Breast epithelium (tissue), 4 donors: ENCODE measurements around the gene TNS3. TPM values are rescaled to one million over a fixed set of nuclear protein-coding genes. Genes with fewer than 3 reads are reported as not detected.
A peak's percentile ranks its signal among the peaks of the same experiment; 100 is the strongest.

Experiments used
- DNase-seq, 2 donors: peaks; one replicate each; pipeline ENCODE4 v3.0.0-alpha.2; 2019; ENCODE audit warnings: low spot score in 2 of 2
- H3K27ac ChIP-seq, 2 donors: fragments of 200-600 bp; sonication (generic) in 1 of 2; one replicate each; pipeline ENCODE4 v1.5.1; 2016 to 2019; ENCODE audit warnings: mild to moderate bottlenecking in 1 of 2
- H3K27me3 ChIP-seq, 2 donors: fragments of 200-600 bp; sonication (generic) in 1 of 2; one replicate each; pipeline versions ENCODE4 v1.5.1 to v1.6.0; 2017 to 2019; ENCODE audit warnings: control low read depth in 1 of 2, mild to moderate bottlenecking in 1 of 2
- H3K36me3 ChIP-seq: fragments of 200-600 bp; one replicate; pipeline ENCODE4 v1.5.1; 2019
- H3K4me1 ChIP-seq, 2 donors: fragments of 200-600 bp; sonication (generic); one replicate each; pipeline ENCODE4 v1.5.1; 2016 to 2019; ENCODE audit warnings: control low read depth in 1 of 2
- H3K4me3 ChIP-seq, 3 donors: fragments of 200-600 bp; sonication (generic); 1 replicate in 2 of 3; 2 replicates in 1 of 3; pipeline ENCODE4 v1.5.1; 2016 to 2019; ENCODE audit warnings: mild to moderate bottlenecking in 3 of 3, moderate library complexity in 2 of 3
- H3K9me3 ChIP-seq, 2 donors: fragments of 200-600 bp; sonication (generic) in 1 of 2; one replicate each; pipeline ENCODE4 v1.5.1; 2016 to 2019; ENCODE audit warnings: control low read depth in 1 of 2
- CTCF ChIP-seq, 3 donors: fragments of 450-650 bp; IDR thresholded peaks; one replicate each; pipeline ENCODE4 v1.5.1; 2016 to 2017; ENCODE audit warnings: antibody characterized with exemption in 3 of 3, mild to moderate bottlenecking in 3 of 3, moderate library complexity in 3 of 3
- POLR2A ChIP-seq: fragments of 450-650 bp; IDR thresholded peaks from one replicate; pipeline ENCODE4 v1.6.1; 2016; ENCODE audit warnings: antibody characterized with exemption, mild to moderate bottlenecking, moderate library complexity
- POLR2AphosphoS5 ChIP-seq, 3 donors: sonication (generic); formaldehyde crosslinking; IDR thresholded peaks; one replicate each; pipeline ENCODE4 v1.6.1; 2017; ENCODE audit warnings: antibody characterized with exemption in 3 of 3
- intact Hi-C: fragments of 100-400 bp; cut with DNase I; formaldehyde crosslinking; loops from one replicate; pipeline ENCODE4 v1.15.1; 2023; ENCODE audit warnings: low total_unique reads
- total RNA-seq, 3 donors: library from RNA; depleted of rRNA; stranded (reverse); fragments of >200 nt; gene quantifications; one replicate each; pipeline ENCODE4 v1.1.0, GENCODE V29; 2016

TNS3 gene
- total RNA-seq, 3 donors from 2014 or later, result 41.0 to 78.1 (median 56.2) TPM

- Histone ChIP-seq H3K4me3 (no peak overlapping the region), H3K27ac (no peak overlapping the region), H3K4me1 (peaks cover 0 to 6% of the 10 kb centered on the region in 2 donors), H3K9me3 (no peaks in the 10 kb centered on the region), H3K27me3 (no peaks in the 10 kb centered on the region), H3K36me3 (no peaks in the 10 kb centered on the region)
- no peak for DNase-seq
- intact Hi-C loops, result no loop called here
- TF ChIP-seq POLR2AphosphoS5 (IDR thresholded peaks at IDR 0.05) (no peak), POLR2A (no peak), CTCF (IDR thresholded peaks at IDR 0.05) (no peak)
Measured at GRCh38 chr7:47454974-47455871, 126.7 kb downstream of the TNS3 start.

- Histone ChIP-seq H3K4me1 (peaks cover 0 to 6% of the 10 kb centered on the region in 2 donors), H3K27ac (peak overlapping the region; percentile 89 to 90), H3K9me3 (no peaks in the 10 kb centered on the region), H3K27me3 (no peaks in the 10 kb centered on the region), H3K4me3 (no peak overlapping the region), H3K36me3 (no peaks in the 10 kb centered on the region)
- DNase-seq, result no peak
- TF ChIP-seq POLR2A (no peak), POLR2AphosphoS5 (IDR thresholded peaks at IDR 0.05) (no peak), CTCF (IDR thresholded peaks at IDR 0.05) (no peak)
- intact Hi-C loops, result no loop called here
Measured at GRCh38 chr7:47454069-47454973, 127.6 kb downstream of the TNS3 start.

GRCh38 chr7:47453093-47454061 lies 128.5 kb downstream of the TNS3 start:
- Histone ChIP-seq H3K36me3 (no peaks in the 10 kb centered on the region), H3K27ac (peak overlapping the region; percentile 89 to 90), H3K9me3 (no peaks in the 10 kb centered on the region), H3K27me3 (no peaks in the 10 kb centered on the region), H3K4me1 (peaks cover 0 to 6% of the 10 kb centered on the region in 2 donors), H3K4me3 (peak overlapping the region; percentile 35 to 56 (median 41))
- intact Hi-C loops, result no loop called here
- DNase-seq, result peak; percentile 61 to 71
- TF ChIP-seq POLR2AphosphoS5 (IDR thresholded peaks at IDR 0.05) (peak in 2 of 3 donors; percentile 19 to 59), CTCF (IDR thresholded peaks at IDR 0.05) (no peak), POLR2A (no peak)

GRCh38 chr7:47452715-47453092 lies 129.2 kb downstream of the TNS3 start:
- H3K4me1 ChIP-seq, result peaks cover 0 to 6% of the 10 kb centered on the region in 2 donors
- no peak for DNase-seq
- peak overlapping the region; percentile 35 to 56 (median 41) for H3K4me3 ChIP-seq

More at GRCh38 chr7:47452715-47453092, 129.2 kb downstream of the TNS3 start:
- TF ChIP-seq CTCF (IDR thresholded peaks at IDR 0.05) (no peak), POLR2AphosphoS5 (IDR thresholded peaks at IDR 0.05) (no peak), POLR2A (no peak)
- Histone ChIP-seq H3K27me3 (no peaks in the 10 kb centered on the region), H3K27ac (peak overlapping the region; percentile 89 to 90), H3K9me3 (no peaks in the 10 kb centered on the region), H3K36me3 (no peaks in the 10 kb centered on the region)
- intact Hi-C loops, result no loop called here
